NT2/D1 (cell line): ENCODE data around the gene XRN2.

ENCODE experiments used
- SUZ12 ChIP-seq: IDR thresholded peaks from 2 replicates; pipeline ENCODE4 v1.6.1; 2011; ENCODE audit not compliant: insufficient read length, insufficient read depth; ENCODE audit errors: extremely low read depth
- YY1 ChIP-seq: IDR thresholded peaks from 2 replicates; pipeline ENCODE4 v1.6.1; 2011; ENCODE audit not compliant: insufficient read length, insufficient read depth
- ZNF274 ChIP-seq: IDR thresholded peaks from 2 replicates; pipeline ENCODE4 v1.6.1; 2011; ENCODE audit warnings: mild to moderate bottlenecking, low read depth, low read length

DNA sequence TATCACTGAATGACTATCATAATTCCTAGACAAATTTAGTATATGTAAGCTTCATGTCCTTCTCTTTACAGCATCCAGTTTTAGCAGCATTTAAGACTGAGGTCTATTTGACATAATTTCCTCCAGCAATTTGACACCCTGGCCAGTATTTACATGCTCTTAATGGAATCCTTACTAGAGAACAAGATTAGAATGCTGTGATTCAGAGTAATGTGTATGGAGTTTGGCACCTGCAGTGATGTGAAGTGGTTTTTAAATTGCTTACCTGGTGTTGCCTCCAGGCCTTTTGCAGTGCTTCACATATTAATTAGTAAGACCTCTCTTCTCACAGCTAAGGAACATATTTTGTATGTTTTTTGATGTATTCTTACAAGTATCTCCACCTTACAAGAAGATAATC lies 84.4 kb downstream of the XRN2 start:
- TF ChIP-seq YY1, result no peak
- no peak for TF ChIP-seq ZNF274
- TF ChIP-seq SUZ12, result no peak
